GM19328 (cell line): ENCODE results near the gene VAMP8.
"Not testable (repeated sequence)": the region's sequence is repeated elsewhere in the genome, so short reads cannot be mapped to it uniquely, and the experiment has no call there.

Experiments
- ATAC-seq: cut with Tn5 transposase; IDR thresholded peaks from one replicate; pipeline ENCODE4 v1.9.1; 2021; ENCODE audit warnings: mild to moderate bottlenecking, moderate library complexity; ENCODE audit not compliant: unreplicated experiment

The VAMP8 gene

DNA sequence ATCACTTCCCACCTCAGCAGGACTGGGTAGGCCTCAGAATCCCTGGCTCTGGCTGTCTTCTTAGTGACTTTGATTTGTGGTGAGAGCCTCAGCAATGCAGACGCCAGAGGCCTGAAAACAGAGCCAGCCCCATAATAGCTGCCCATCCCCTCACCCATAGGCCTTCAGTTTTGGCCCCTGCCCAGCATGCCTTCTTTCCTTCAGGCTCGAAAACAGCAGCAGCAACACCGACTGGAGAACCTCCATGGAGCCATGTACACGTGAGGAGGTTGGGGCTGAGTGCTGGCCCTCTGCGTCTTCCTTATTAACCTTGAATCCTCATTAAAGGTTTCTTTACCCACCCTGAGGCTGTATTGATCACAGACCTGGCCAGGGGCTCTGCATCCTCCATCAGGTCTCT is 19.9 kb downstream of the VAMP8 start:
- no peak for ATAC-seq

DNA sequence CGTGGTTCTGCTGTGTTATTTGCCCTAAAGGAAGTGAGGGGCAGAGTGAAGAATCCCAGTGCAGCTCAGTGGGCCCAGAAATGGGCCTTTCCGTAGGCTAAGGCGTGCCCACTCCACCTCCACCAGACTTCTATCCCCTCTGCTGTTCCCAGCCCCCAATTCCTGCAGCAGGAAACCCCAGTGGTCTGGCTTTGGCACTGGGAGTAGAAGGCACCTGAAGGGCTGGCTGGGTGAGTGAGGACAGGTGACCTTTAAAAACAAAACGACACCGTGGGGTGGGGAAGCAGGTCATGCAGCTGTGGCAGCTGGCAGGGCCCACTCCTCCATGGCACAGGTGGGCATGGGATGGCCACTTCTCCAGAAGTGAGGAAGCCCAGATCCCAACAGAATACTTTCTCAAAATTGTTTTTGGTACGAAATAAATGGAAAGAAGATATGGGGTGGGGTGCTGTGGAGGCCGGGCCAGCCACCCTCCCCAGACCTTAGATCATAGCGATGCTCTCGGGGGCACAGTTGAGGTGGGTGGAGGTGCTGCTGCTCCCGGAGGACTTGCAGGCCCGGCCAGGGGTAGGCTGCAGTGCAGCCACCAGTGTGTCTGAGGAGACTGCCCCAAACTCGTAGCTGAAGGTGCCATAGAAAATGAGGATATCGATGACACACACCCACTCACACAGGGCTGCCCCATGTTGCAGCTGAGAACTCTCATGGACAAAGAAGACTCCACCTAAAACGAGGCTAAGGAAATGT is 21.4 kb downstream of the VAMP8 start:
- ATAC-seq, result no peak

GRCh38 chr2:85599468-85600234 is 22.3 kb downstream of the VAMP8 start:
- no peak for ATAC-seq

- no peak for ATAC-seq
Observed at GRCh38 chr2:85600235-85600575, 22.8 kb downstream of the VAMP8 start.

DNA sequence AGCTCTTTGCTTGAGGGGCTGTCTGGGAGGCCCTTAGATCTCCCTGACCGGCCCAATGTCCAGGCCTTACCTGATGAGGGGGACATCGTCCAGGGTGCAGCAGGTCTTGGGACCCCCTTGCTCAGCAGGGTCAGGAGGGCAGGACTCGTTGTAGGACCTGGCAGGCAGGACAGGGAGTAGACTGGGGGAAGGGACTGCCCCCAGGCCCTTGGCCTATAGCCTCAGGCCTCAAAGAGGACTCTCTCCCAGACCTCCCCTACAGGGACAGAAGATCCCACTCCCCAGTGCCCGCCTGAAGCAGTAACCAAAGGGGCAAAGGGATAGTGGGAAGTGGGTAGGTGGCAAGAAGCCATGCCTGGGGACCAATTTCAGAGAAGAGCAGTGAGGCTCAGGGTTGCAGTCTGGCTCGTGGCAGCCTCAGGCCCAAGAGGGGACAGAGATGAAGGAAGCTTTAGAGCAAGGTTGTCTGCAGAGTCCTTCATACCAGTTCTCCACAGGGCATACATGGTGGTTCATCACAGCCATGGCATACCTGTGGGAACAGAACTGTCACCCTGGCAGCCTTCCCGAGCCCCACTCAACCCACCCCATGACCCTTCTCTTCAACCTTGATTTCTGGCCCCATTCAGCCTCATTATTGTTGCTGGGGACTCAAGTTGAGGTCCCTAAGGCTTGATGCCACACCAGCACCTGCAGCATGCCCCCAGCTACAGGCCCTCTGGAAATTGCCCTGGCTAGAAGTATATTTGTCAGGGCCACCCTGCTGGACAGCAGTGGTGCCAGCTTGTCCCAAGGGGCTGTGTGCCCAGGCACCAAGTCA is 23.8 kb downstream of the VAMP8 start:
- ATAC-seq, result no peak

GRCh38 chr2:85601771-85602475 is 24.5 kb downstream of the VAMP8 start:
- peak; percentile 26 for ATAC-seq

DNA sequence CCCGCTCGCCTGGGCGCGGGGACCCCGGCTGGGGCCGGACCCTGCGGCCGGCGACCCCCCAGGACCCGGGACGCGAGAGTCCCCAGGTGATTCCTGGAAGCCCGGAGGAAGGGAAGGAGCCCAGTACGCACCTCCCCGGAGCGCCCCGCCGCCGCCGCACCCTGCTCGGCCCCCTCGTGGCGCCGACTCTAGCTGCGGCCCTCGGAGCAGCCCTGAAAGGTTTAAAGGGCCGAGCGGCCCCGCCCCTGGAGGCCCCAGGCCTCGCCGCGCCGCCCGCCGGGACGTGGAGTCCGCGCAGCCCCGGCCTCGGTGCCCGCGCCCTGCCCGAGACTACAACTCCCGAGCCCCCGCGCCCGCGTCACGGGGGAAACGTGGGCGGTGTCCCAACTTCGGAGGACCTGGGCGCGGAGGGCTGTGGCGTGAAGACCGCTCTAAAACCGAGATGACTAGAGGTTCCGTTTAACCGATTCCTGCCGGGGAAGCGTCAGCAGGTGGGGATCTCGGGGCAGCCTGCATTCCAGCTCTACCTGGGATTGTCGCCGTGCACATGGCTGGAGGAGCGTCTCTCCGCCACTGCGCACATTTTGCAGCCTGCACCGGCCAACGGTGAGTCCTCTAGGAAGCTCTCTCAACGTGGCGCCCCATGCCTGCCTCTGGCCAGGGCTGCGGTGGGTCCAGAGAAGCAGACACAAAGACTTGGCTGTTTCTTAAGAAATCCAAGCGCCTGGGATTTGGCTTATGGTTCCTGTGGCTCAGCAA is 25.3 kb downstream of the VAMP8 start, which contains the start of gene TMEM150A:
TMEM150A (minus strand) TSS at position 223 of the 759 bp plus-strand sequence. CDS start 750 bp downstream, outside the sequence.
- peak; percentile 97 for ATAC-seq

DNA sequence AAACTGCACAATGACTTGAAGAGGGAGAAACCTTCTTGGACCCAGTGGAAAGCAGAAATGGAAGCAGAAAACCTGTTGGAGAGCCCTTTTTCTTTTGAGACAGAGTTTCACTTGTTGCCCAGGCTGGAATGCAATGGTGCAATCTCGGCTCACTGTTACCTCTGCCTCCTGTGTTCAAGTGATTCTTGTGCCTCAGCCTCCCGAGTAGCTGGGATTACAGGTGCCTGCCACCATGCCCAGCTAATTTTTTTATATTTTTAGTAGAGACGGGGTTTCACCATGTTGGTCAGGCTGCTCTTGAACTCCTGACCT is 26.7 kb downstream of the VAMP8 start:
- not testable (repeated sequence) for ATAC-seq

- no peak for ATAC-seq
Observed at GRCh38 chr2:85604568-85605339, 27.4 kb downstream of the VAMP8 start.

DNA sequence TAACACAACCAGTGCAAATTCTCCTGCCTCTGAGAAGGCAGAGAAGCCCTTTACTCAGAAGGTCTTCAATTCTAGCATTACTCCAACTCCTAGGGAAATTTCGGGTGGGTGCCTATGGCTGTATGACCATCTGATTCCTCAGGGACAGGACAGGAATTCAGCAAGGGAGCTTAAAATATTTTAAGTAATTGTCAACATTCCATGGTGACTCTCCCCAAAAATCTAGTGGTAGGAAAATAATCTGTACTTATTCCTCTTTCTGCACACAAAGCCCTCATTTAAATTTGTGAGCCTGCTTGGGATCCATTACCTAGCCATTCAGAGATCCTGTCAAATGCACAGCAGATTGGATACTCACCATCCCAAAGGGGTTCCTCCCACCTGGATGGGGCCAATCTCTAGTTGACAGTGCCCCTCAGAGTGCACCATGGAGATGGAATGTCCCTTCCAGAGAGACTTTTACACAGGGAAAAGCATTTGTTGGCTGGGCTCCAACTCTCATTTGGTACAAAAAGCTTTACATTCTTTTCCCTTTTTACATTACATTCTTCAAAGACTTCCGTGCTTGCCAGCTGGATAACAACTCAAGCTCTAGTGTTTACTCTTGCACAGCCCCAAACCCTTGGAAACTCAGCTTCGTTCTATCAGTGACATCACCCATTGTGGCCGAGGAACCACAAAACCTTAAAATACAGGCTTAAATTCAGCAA is 28.2 kb downstream of the VAMP8 start:
- no peak for ATAC-seq

DNA sequence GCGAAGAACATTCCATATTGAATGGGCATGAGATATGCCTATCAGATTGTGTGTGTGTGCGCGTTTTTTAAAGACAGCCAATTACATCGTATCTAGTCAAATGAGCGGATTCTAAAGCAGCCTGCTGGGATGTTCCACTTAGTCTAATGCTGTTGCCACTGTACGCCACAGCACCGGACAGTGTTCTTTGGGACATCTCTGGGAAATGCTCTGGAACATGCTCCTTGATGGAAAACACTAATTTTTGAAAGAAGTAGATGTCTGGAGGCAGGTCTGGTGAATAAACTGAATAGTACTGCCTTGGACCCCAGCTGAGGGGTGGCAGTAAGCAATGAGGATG is 28.7 kb downstream of the VAMP8 start:
- no peak for ATAC-seq

GRCh38 chr2:85607268-85608215 is 30.2 kb downstream of the VAMP8 start:
- no peak for ATAC-seq

- ATAC-seq, result no peak
Observed at GRCh38 chr2:85611217-85611704, 33.9 kb downstream of the VAMP8 start.

DNA sequence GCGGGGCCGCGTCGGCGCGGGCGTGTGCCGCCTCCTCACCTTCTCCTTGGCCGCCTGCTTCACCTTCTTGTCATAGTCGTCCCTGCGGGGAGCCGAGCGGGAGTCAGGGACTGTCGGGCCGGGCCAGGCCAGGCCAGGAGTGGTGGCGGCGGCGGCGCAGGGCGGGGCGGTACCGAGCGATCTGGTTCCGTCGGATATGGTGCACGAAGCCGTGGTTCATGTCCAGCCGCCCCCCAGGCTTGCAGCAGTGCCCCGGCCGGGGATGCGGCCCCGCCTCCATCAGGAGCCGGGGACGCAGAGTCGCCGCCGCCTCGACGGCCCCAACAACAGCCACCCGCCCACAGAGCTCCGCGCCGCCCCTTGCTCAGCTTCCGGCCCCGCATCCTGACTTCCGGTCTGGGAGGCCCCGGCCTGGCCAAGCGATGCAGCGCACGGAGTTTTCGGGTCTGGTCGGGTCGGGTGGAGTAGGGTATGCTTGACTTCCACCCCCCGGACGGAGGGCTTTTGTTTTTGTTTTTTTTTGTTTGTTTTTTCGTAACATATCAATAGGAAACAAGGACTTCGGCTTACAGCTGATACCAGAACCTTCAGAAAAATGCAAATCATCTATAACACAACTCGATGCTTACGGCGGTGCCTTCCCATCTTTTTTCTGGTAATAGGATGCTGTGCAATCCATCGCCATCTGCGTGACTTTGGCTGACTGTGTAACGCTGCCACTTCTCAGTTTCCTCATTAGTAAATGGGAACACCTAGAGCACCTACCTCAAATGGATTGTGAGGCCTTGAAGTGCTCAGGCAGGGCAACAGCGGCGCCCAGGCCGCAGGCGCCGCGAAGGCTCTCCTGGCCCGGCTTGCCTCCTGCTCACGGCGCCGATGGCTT is 34.6 kb downstream of the VAMP8 start, which contains the start of gene C2orf68:
C2orf68 (minus strand) TSS at position 362 of the 883 bp plus-strand sequence; CDS start at position 280, 82 bp downstream.
- ATAC-seq, result peak; percentile 68

GRCh38 chr2:85613717-85614515 is 36.5 kb downstream of the VAMP8 start:
- no peak for ATAC-seq

DNA sequence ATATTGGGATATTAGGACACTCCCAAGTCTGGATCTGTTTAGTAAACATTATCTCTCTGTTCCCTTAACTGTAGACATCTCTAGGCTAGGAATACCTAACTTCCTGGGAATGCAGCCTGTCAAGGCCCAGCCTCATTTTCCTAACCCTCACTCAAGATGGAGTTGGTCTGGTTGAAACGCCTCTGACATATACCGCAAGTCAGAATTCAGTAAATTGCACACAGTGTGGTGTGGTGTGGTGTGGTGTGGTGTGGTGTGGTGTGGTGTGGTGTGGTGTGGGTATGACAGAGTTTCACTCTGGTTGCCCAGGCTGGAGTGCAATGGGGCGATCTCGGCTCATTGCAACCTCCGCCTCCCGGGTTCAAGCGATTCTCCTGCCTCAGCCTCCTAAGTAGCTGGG is 37.4 kb downstream of the VAMP8 start:
- not testable (repeated sequence) for ATAC-seq
